Naive thymus-derived CD4-positive, alpha-beta T cell (primary cell): ENCODE data around the gene MAGI2. TPM values are rescaled to one million over a fixed set of nuclear protein-coding genes. Genes with fewer than 3 reads are reported as not detected.

Source experiments
- ATAC-seq: fragments of 150-1000 bp; cut with Tn5 transposase; 2 replicates; pipeline ENCODE4 v1.10.0; 2021; ENCODE audit warnings: mild to moderate bottlenecking, moderate library complexity
- CTCF ChIA-PET: fragments of 350-600 bp; sonication (Branson Sonifier 250); formaldehyde crosslinking; loops from one replicate; lab custom pipeline; 2021; ENCODE audit warnings: antibody characterized with exemption; lab: Charles Lee
- POLR2A ChIA-PET: fragments of 350-600 bp; sonication (Branson Sonifier 250); formaldehyde crosslinking; loops from one replicate; lab custom pipeline; 2021; ENCODE audit warnings: antibody characterized with exemption, inconsistent platforms; lab: Charles Lee
- DNase-seq, 9 donors: peaks; one replicate each; pipeline versions ENCODE4 v3.0.0 to v3.0.0-alpha.2; 2020 to 2022; ENCODE audit warnings: mixed read lengths in 1 of 9
- H3K27ac ChIP-seq: one replicate; pipeline ENCODE4 v1.7.0; 2013; ENCODE audit warnings: mild to moderate bottlenecking, low read depth, low read length, moderate library complexity
- H3K27me3 ChIP-seq, 2 donors: one replicate each; pipeline ENCODE4 v1.7.0; 2013; ENCODE audit warnings: low read length in 2 of 2, mild to moderate bottlenecking in 2 of 2, moderate library complexity in 2 of 2; ENCODE audit not compliant: control insufficient read depth in 2 of 2, insufficient read depth in 2 of 2
- H3K36me3 ChIP-seq, 3 experiments: 1 replicate in 2 of 3; 2 replicates in 1 of 3; pipeline ENCODE4 v1.7.0; 2013; ENCODE audit warnings: low read length in 3 of 3, mild to moderate bottlenecking in 3 of 3, moderate library complexity in 1 of 3; ENCODE audit not compliant: insufficient read depth in 3 of 3, control insufficient read depth in 2 of 3
- H3K4me1 ChIP-seq, 2 donors: one replicate each; pipeline ENCODE4 v1.7.0; 2013; ENCODE audit warnings: low read length in 2 of 2, mild to moderate bottlenecking in 2 of 2, moderate library complexity in 1 of 2; ENCODE audit not compliant: control insufficient read depth in 2 of 2, insufficient read depth in 2 of 2
- H3K4me3 ChIP-seq: 2 replicates; pipeline ENCODE4 v1.7.0; 2013; ENCODE audit warnings: mild to moderate bottlenecking, low read length
- H3K9me3 ChIP-seq, 3 experiments: 1 replicate in 2 of 3; 2 replicates in 1 of 3; pipeline ENCODE4 v1.7.0; 2013; ENCODE audit warnings: low read length in 3 of 3; ENCODE audit not compliant: control insufficient read depth in 2 of 3
- H3K27ac Mint-ChIP-seq, 9 donors: one replicate each; pipeline ENCODE4 v1.8.0; 2020 to 2022; ENCODE audit warnings: mixed read lengths in 9 of 9, mild to moderate bottlenecking in 8 of 9, moderate library complexity in 5 of 9, inconsistent platforms in 2 of 9
- H3K27me3 Mint-ChIP-seq, 5 donors: one replicate each; pipeline ENCODE4 v1.8.0; 2021 to 2022; ENCODE audit warnings: mixed read lengths in 5 of 5, mild to moderate bottlenecking in 1 of 5
- H3K36me3 Mint-ChIP-seq, 5 donors: one replicate each; pipeline ENCODE4 v1.8.0; 2020 to 2022; ENCODE audit warnings: mixed read lengths in 5 of 5, mild to moderate bottlenecking in 3 of 5, inconsistent platforms in 1 of 5
- H3K4me1 Mint-ChIP-seq, 7 donors: one replicate each; pipeline ENCODE4 v1.8.0; 2020 to 2022; ENCODE audit warnings: mixed read lengths in 7 of 7, mild to moderate bottlenecking in 3 of 7, inconsistent platforms in 1 of 7
- H3K4me3 Mint-ChIP-seq, 10 donors: one replicate each; pipeline ENCODE4 v1.8.0; 2020 to 2022; ENCODE audit warnings: mild to moderate bottlenecking in 10 of 10, mixed read lengths in 10 of 10, moderate library complexity in 6 of 10, inconsistent platforms in 2 of 10
- H3K9me3 Mint-ChIP-seq, 11 donors: one replicate each; pipeline ENCODE4 v1.8.0; 2020 to 2022; ENCODE audit warnings: mixed read lengths in 11 of 11, mild to moderate bottlenecking in 4 of 11, inconsistent platforms in 1 of 11, moderate library complexity in 1 of 11
- intact Hi-C, 2 donors: fragments of 100-400 bp; cut with micrococcal nuclease; formaldehyde crosslinking; loops; one replicate each; pipeline ENCODE4 v1.15.1; 2023
- polyA plus RNA-seq, 2 donors: library from polyadenylated mRNA; unstranded; fragments of 300-500 nt; fragmentation: Illumina TruSeq; gene quantifications; one replicate each; pipeline ENCODE4 v1.2.3, GENCODE V29; 2021
- total RNA-seq, 6 experiments: library from RNA in 5 of 6; stranded (reverse) in 5 of 6; gene quantifications; 1 replicate in 5 of 6; 2 replicates in 1 of 6; pipeline ENCODE4 v1.2.3 and lab custom pipeline; 2021 to 2026

MAGI2 gene
- total and polyA plus RNA-seq, 7 experiments from 2014 or later: 0.05 to 0.67 (median 0.15) TPM; not detected in 3

DNA sequence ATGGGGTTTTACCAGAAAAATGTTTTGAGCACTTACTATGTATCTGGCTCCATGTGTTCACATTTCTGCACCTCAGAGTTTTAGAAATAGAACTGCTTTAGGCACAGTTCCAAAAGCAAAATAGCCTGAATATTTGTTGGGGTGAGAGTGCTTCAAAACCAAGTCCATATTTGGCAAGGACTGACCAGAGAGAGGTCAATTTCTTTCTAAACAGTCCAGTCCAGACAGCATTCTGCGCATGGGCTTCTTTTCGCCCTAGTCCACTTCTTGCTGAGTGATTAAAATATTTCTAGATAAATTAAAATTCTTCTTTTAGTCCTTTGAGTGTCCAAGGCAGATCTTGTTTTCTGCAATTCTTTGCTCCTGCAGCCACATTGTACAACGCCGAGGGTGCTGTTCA lies 1227.9 kb downstream of the MAGI2 start:
- Mint-ChIP-seq H3K27ac (no peak overlapping the region), H3K4me3 (no peak overlapping the region), H3K36me3 (no peaks in the 10 kb centered on the region), H3K27me3 (peaks cover 0 to 21% (median 13%) of the 10 kb centered on the region in 5 donors), H3K9me3 (peaks cover 0 to 4% (median 0%) of the 10 kb centered on the region in 11 donors), H3K4me1 (no peaks in the 10 kb centered on the region)
- ChIA-PET POLR2A (no interaction called here), CTCF (no interaction called here)
- no peaks in the 10 kb centered on the region for H3K9me3 ChIP-seq
- H3K36me3 ChIP-seq: no peaks in the 10 kb centered on the region
- H3K27ac ChIP-seq: no peak overlapping the region
- intact Hi-C loops: no loop called here
- no peaks in the 10 kb centered on the region for H3K4me1 ChIP-seq
- DNase-seq: no peak
- no peak overlapping the region for H3K4me3 ChIP-seq
- no peak for ATAC-seq
- no peaks in the 10 kb centered on the region for H3K27me3 ChIP-seq

DNA sequence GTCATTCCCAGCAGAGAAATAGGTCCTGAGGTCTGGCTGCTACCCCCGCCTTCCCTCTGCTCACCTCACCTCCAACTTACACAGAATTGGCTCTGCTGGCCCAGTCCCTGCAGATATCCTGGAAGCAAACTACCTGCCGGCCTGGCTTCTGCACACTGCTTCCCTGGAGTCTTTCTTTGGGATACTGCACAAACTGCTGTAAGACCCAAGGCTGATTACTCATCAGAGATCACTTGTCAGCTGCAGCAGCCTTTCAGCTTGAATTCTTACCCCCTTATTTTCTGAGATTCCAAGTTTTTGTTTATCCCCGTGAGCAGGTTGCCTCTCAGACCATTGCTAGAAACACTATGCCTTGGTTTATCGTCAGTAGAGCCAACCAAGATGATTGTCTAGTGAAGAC lies 1228.5 kb downstream of the MAGI2 start:
- Histone ChIP-seq H3K4me1 (no peaks in the 10 kb centered on the region), H3K36me3 (no peaks in the 10 kb centered on the region), H3K4me3 (no peak overlapping the region), H3K27ac (no peak overlapping the region), H3K27me3 (no peaks in the 10 kb centered on the region), H3K9me3 (no peaks in the 10 kb centered on the region)
- DNase-seq (no peak), ATAC-seq (no peak)
- ChIA-PET POLR2A (no interaction called here), CTCF (no interaction called here)
- H3K4me3 Mint-ChIP-seq: no peak overlapping the region
- peaks cover 0 to 25% (median 17%) of the 10 kb centered on the region in 5 donors for H3K27me3 Mint-ChIP-seq
- H3K27ac Mint-ChIP-seq: no peak overlapping the region
- H3K4me1 Mint-ChIP-seq: no peaks in the 10 kb centered on the region
- H3K9me3 Mint-ChIP-seq: peaks cover 0 to 7% (median 0%) of the 10 kb centered on the region in 11 donors
- intact Hi-C loops: no loop called here
- H3K36me3 Mint-ChIP-seq: no peaks in the 10 kb centered on the region

- intact Hi-C loops: no loop called here
- H3K4me1 Mint-ChIP-seq: no peaks in the 10 kb centered on the region
These were observed 1229.9 kb downstream of the MAGI2 start for GRCh38 chr7:78223598-78223997.

DNA sequence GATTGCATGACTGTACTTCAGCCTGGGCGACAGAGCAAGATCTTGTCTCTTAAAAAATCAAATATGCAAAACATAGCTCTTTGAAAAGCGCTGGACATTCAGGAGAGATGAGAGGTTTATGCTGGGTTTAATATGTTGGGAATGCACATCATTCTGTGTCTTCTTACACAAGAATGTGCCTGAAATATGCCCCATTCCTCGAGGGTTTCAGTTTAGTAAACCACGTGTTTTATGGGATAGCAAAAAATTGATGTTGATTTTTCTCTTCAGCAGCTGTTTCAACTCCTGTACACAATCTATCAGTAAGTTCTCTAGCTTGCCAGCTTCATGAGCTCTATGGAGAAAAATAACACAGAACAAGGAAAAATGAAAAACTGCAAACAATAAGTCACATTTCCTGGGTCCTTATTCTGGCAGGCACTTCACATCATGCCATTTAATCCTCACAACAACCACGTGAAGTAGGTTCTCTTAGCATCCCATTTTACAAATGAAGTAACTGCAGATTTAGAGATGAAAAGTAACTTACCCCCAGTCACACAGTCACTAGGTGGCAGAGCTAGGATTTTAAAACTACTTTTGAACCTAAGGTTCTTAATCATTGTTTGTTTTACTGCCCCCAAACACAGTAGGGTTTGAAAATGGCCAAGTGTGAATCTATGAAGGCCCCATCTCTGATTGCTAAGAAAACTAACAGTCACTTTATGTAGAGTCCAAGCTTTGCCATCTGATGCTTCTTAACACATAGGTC lies 1231.3 kb downstream of the MAGI2 start:
- Histone ChIP-seq H3K9me3 (no peaks in the 10 kb centered on the region), H3K36me3 (no peaks in the 10 kb centered on the region), H3K27me3 (no peaks in the 10 kb centered on the region), H3K27ac (no peak overlapping the region), H3K4me1 (no peaks in the 10 kb centered on the region), H3K4me3 (no peak overlapping the region)
- peaks cover 0 to 7% (median 0%) of the 10 kb centered on the region in 11 donors for H3K9me3 Mint-ChIP-seq
- H3K4me3 Mint-ChIP-seq: no peak overlapping the region
- no peak for DNase-seq
- ATAC-seq: no peak
- intact Hi-C loops: no loop called here
- H3K4me1 Mint-ChIP-seq: no peaks in the 10 kb centered on the region
- H3K36me3 Mint-ChIP-seq: no peaks in the 10 kb centered on the region
- H3K27me3 Mint-ChIP-seq: peaks cover 0 to 22% (median 11%) of the 10 kb centered on the region in 5 donors
- POLR2A ChIA-PET: no interaction called here
- CTCF ChIA-PET: no interaction called here
- H3K27ac Mint-ChIP-seq: no peak overlapping the region

More at GRCh38 chr7:78223598-78223997, 1229.9 kb downstream of the MAGI2 start:
- Histone ChIP-seq H3K4me3 (no peak overlapping the region), H3K27ac (no peak overlapping the region), H3K27me3 (no peaks in the 10 kb centered on the region), H3K36me3 (no peaks in the 10 kb centered on the region), H3K4me1 (no peaks in the 10 kb centered on the region), H3K9me3 (no peaks in the 10 kb centered on the region)
- DNase-seq (no peak), ATAC-seq (no peak)
- peaks cover 0 to 7% (median 0%) of the 10 kb centered on the region in 11 donors for H3K9me3 Mint-ChIP-seq
- H3K4me3 Mint-ChIP-seq: no peak overlapping the region
- POLR2A ChIA-PET: no interaction called here
- peaks cover 0 to 32% (median 12%) of the 10 kb centered on the region in 5 donors for H3K27me3 Mint-ChIP-seq
- no peak overlapping the region for H3K27ac Mint-ChIP-seq
- CTCF ChIA-PET: no interaction called here
- H3K36me3 Mint-ChIP-seq: no peaks in the 10 kb centered on the region

GRCh38 chr7:78220754-78221153 lies 1232.7 kb downstream of the MAGI2 start:
- no peak for ATAC-seq
- Histone ChIP-seq H3K4me3 (no peak overlapping the region), H3K9me3 (no peaks in the 10 kb centered on the region), H3K27me3 (no peaks in the 10 kb centered on the region), H3K4me1 (no peaks in the 10 kb centered on the region), H3K36me3 (no peaks in the 10 kb centered on the region), H3K27ac (no peak overlapping the region)
- Mint-ChIP-seq H3K4me1 (no peaks in the 10 kb centered on the region), H3K9me3 (peaks cover 0 to 7% (median 0%) of the 10 kb centered on the region in 11 donors), H3K27ac (no peak overlapping the region), H3K4me3 (no peak overlapping the region), H3K27me3 (peaks cover 0 to 22% (median 17%) of the 10 kb centered on the region in 5 donors), H3K36me3 (no peaks in the 10 kb centered on the region)
- intact Hi-C loops: no loop called here
- ChIA-PET CTCF (no interaction called here), POLR2A (no interaction called here)
- DNase-seq: no peak

- H3K27me3 ChIP-seq: no peaks in the 10 kb centered on the region
- H3K4me3 ChIP-seq: no peak overlapping the region
- no peaks in the 10 kb centered on the region for H3K4me1 ChIP-seq
- Mint-ChIP-seq H3K36me3 (no peaks in the 10 kb centered on the region), H3K27me3 (peaks cover 0 to 31% (median 21%) of the 10 kb centered on the region in 5 donors), H3K4me3 (no peak overlapping the region), H3K27ac (no peak overlapping the region), H3K4me1 (no peaks in the 10 kb centered on the region), H3K9me3 (peaks cover 0 to 7% (median 0%) of the 10 kb centered on the region in 11 donors)
- intact Hi-C loops: no loop called here
- ChIA-PET POLR2A (no interaction called here), CTCF (no interaction called here)
- no peaks in the 10 kb centered on the region for H3K9me3 ChIP-seq
- DNase-seq: no peak
- no peak for ATAC-seq
- no peak overlapping the region for H3K27ac ChIP-seq
- no peaks in the 10 kb centered on the region for H3K36me3 ChIP-seq
These were observed 1234.6 kb downstream of the MAGI2 start for GRCh38 chr7:78218876-78219275.

DNA sequence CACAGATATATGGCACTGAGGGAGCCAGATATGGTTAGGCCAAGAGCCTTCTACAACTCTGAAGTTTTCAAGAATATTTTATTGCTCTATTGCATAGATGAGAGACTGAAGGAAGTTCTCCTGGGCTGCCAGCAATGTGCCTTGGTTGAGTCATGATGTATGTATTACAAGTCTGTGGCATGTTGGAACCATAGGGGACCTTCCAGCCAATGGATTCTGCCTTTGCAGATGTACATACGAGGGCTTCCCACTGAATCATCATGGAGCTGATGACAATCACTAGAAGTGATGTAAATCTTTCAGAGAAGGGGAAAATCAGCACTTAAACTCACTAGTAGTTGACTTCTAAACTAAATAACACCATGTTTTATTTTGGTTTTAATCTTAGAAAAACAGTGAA lies 1235.4 kb downstream of the MAGI2 start:
- ATAC-seq: no peak
- H3K4me3 Mint-ChIP-seq: no peak overlapping the region
- POLR2A ChIA-PET: no interaction called here

More for the DNA sequence above, 1235.4 kb downstream of the MAGI2 start:
- peaks cover 0 to 7% (median 0%) of the 10 kb centered on the region in 11 donors for H3K9me3 Mint-ChIP-seq
- H3K27ac Mint-ChIP-seq: no peak overlapping the region
- H3K9me3 ChIP-seq: no peaks in the 10 kb centered on the region
- no peaks in the 10 kb centered on the region for H3K27me3 ChIP-seq
- intact Hi-C loops: no loop called here
- H3K27ac ChIP-seq: no peak overlapping the region
- H3K36me3 Mint-ChIP-seq: no peaks in the 10 kb centered on the region
- H3K36me3 ChIP-seq: no peaks in the 10 kb centered on the region
- H3K4me1 Mint-ChIP-seq: no peaks in the 10 kb centered on the region
- CTCF ChIA-PET: no interaction called here
- no peak for DNase-seq
- peaks cover 0 to 31% (median 22%) of the 10 kb centered on the region in 5 donors for H3K27me3 Mint-ChIP-seq
- no peaks in the 10 kb centered on the region for H3K4me1 ChIP-seq
- H3K4me3 ChIP-seq: no peak overlapping the region
